Breast epithelium (tissue), 3 donors: Measurements from ENCODE around the gene PPP6R1.

Experiments used
- CTCF ChIP-seq, 3 donors: fragments of 450-650 bp; IDR thresholded peaks; one replicate each; pipeline ENCODE4 v1.5.1; 2016 to 2017; ENCODE audit warnings: antibody characterized with exemption in 3 of 3, mild to moderate bottlenecking in 3 of 3, moderate library complexity in 3 of 3
- POLR2AphosphoS5 ChIP-seq, 3 donors: sonication (generic); formaldehyde crosslinking; IDR thresholded peaks; one replicate each; pipeline ENCODE4 v1.6.1; 2017; ENCODE audit warnings: antibody characterized with exemption in 3 of 3

DNA sequence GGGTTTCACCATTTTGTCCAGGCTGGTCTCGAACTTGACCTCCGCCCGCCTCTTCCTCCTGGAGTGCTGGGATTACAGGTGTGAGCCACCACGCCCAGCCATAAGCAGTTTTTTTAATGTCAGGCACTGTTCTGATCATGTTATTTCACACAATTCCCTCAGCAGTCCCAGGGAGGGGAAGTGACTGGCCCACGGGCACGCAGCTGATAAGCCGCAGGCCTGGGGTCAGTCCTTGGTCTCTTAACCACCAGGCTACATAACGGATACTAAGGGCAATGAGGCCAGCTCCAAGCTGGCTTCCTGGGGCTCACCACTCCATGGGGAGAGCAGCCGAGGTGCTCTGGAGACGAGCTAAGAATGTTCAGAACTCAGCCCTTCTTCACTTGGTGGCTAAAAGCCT lies 38.5 kb upstream of the PPP6R1 start:
- TF ChIP-seq CTCF (IDR thresholded peaks at IDR 0.05) (no peak), POLR2AphosphoS5 (IDR thresholded peaks at IDR 0.05) (no peak)
